ENCODE data around the gene TFB1M. TPM values are rescaled to one million over a fixed set of nuclear protein-coding genes. Genes with fewer than 3 reads are reported as not detected.

TFB1M gene
- total RNA-seq, 1 donor from 2014 or later, result 20.6 TPM

DNA sequence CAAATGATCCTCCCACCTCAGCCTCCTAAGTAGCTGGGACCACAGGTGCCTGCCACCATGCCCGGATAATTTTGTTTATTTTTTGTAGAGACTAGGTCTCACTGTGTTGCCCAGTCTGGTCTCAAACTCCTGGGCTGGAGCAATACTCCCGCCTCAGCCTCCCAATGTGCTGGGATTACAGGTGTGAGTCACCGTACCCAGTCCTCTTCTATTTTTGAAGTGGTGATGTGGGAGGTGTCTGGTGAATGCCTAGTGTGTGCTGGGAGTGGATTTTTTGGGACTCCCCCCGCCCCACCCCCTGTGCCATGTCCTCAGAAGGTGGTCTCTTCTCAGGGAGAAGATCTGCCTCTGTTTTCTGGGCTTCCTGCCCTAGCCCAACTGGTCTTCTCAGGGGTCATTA lies 98.4 kb downstream of the TFB1M start:
- no peak overlapping the region for H3K4me3 ChIP-seq
- H3K9me3 ChIP-seq, result no peaks in the 10 kb centered on the region
- DNase-seq, result no peak
- intact Hi-C loops (cut with DNase I), result no loop called here
- no peak for ATAC-seq
- TF ChIP-seq, protein P1, sequence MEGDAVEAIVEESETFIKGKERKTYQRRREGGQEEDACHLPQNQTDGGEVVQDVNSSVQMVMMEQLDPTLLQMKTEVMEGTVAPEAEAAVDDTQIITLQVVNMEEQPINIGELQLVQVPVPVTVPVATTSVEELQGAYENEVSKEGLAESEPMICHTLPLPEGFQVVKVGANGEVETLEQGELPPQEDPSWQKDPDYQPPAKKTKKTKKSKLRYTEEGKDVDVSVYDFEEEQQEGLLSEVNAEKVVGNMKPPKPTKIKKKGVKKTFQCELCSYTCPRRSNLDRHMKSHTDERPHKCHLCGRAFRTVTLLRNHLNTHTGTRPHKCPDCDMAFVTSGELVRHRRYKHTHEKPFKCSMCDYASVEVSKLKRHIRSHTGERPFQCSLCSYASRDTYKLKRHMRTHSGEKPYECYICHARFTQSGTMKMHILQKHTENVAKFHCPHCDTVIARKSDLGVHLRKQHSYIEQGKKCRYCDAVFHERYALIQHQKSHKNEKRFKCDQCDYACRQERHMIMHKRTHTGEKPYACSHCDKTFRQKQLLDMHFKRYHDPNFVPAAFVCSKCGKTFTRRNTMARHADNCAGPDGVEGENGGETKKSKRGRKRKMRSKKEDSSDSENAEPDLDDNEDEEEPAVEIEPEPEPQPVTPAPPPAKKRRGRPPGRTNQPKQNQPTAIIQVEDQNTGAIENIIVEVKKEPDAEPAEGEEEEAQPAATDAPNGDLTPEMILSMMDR (IDR thresholded peaks at IDR 0.05), result no peak
- no peaks in the 10 kb centered on the region for H3K36me3 ChIP-seq
- no peak overlapping the region for H3K27ac ChIP-seq
- no peaks in the 10 kb centered on the region for H3K27me3 ChIP-seq (ENCODE audit: low read depth)
- H3K4me1 ChIP-seq, result no peaks in the 10 kb centered on the region

DNA sequence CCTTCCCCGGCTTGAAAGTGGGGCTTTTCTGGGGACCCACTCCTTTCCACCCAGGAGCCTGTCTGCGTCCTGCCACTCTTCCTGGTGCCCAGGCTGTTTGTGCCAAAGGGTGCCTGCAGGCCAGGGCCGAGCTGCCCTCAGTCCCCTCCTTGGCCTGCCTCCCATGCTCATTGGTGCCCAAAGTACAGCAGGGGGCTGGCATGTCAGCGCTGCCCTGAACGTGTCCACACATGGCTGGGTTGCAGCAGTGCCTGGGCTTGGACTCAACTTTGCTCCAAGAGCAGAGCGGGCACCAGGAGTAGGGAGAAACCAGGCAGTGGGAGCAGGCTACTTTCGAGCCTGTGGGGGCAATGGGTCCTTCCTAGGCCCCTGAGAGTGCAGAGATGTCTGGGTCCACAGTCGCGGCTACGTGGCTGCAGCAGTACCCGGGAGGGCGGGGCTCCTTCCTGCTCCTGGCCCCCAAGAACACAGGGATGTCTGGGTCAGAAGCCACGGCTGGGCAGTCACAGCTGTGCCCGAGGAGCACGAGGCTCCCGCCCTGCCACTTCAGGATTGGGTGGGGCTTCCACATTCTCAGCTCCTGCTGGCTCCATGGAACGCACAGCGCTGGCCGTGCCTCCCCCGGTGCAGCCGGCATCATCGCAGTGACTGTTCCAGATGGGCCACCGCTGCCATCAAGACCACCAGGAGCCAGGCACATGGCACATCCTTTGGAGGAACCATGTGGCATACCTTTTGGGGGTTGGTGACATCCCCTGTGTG lies 100.5 kb downstream of the TFB1M start:
- H3K9me3 ChIP-seq, result no peaks in the 10 kb centered on the region
- intact Hi-C loops (cut with DNase I), result no loop called here
- no peak for DNase-seq
- no peak overlapping the region for H3K27ac ChIP-seq
- H3K27me3 ChIP-seq (ENCODE audit: low read depth), result no peaks in the 10 kb centered on the region
- H3K4me1 ChIP-seq, result no peaks in the 10 kb centered on the region
- H3K36me3 ChIP-seq, result no peaks in the 10 kb centered on the region
- H3K4me3 ChIP-seq, result no peak overlapping the region
- TF ChIP-seq, protein P1 (IDR thresholded peaks at IDR 0.05), result no peak
- ATAC-seq, result peak; percentile 11 to 15

DNA sequence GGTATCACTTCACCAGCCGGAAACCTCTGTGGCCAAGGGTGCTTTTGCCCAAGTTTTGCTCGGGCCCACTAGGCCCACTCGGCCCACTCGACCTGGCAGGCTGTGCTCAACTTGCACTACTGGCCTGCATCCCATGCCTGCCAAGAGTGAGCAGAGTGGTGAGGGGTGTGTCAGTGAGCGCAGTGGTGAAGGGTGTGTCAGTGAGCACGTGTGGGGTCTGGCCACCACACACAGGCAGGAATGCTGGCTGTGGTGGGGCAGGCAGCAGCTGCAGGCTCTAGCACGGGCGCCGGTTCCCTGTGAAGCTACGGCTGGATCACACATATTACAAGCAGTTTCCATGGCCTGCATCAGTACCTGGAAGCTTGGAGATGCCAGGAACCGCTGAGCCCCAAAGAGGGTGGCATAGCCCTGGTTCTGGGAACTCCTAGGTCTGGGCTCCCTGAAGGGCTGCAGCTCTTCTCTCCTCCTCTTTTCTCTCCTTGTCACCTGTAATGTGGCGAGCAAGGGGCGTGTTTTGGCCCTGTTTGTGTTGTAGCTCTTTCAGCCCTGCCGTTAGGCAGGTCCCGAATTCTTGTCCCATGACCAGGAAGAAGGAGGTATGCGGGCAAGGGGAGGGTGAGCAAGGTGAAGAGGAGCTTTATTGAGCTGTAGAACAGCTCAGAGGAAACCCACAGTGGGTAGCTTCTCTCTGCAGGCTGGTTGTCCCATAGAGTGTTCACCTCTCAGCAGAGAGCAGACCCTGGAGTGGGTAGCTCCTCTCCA lies 101.5 kb downstream of the TFB1M start:
- intact Hi-C loops (cut with DNase I), result no loop called here
- Histone ChIP-seq H3K36me3 (no peaks in the 10 kb centered on the region), H3K27ac (no peak overlapping the region), H3K9me3 (no peaks in the 10 kb centered on the region), H3K4me1 (no peaks in the 10 kb centered on the region), H3K4me3 (no peak overlapping the region), H3K27me3 (ENCODE audit: low read depth) (no peaks in the 10 kb centered on the region)
- DNase-seq (no peak), ATAC-seq (no peak)
- TF ChIP-seq, protein P1 (IDR thresholded peaks at IDR 0.05), result no peak

DNA sequence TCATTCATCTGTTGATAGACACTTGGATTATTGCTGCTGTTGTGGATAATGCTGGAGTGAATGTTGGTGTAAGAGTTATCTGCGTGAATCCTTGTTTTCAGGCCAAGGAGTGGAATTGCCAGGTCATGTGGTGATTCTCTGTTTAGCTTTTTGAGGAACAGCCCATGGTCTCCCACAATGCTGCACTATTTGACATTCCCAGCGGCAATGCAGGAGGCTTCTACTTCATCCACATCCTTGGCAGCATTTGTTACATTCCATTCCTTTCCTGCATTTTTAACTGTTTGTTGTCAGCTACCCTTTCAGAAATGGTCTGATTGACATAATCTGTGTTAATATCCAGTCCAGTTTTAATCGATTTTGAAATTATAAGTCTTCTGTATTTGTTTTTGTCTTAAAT lies 102.2 kb downstream of the TFB1M start:
- ATAC-seq, result no peak

DNA sequence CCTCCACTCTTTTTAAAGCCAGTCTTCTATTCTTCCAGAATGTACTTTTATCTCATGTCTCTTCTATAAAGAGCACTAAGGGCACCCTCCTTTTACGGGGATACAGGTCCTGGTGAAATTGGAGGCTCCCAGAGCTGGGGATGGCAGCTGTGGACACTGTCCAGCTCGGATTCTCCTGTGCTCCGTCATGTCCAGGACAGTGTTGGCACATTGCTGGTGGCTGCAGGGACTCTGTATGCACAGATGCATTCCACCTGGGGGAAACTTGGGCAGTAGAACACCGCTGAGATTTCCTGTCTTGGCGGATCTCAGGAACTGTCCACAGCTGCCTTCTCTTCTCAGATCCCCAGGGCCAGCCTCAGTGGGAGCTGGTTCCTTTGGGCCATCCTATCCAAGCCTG lies 107.1 kb downstream of the TFB1M start:
- ATAC-seq (no peak), DNase-seq (no peak)
- Histone ChIP-seq H3K36me3 (no peaks in the 10 kb centered on the region), H3K4me3 (no peak overlapping the region), H3K4me1 (no peaks in the 10 kb centered on the region), H3K27ac (no peak overlapping the region), H3K9me3 (no peaks in the 10 kb centered on the region), H3K27me3 (ENCODE audit: low read depth) (no peaks in the 10 kb centered on the region)
- TF ChIP-seq, protein P1 (IDR thresholded peaks at IDR 0.05), result no peak
- intact Hi-C loops (cut with DNase I), result no loop called here

More for the DNA sequence above, 102.2 kb downstream of the TFB1M start:
- Histone ChIP-seq H3K9me3 (no peaks in the 10 kb centered on the region), H3K4me3 (no peak overlapping the region), H3K27me3 (ENCODE audit: low read depth) (no peaks in the 10 kb centered on the region), H3K27ac (no peak overlapping the region), H3K36me3 (no peaks in the 10 kb centered on the region), H3K4me1 (no peaks in the 10 kb centered on the region)
- TF ChIP-seq, protein P1 (IDR thresholded peaks at IDR 0.05), result no peak
- intact Hi-C loops (cut with DNase I), result no loop called here
- DNase-seq, result no peak

Other genes with a start within 250 kb of the TFB1M start
- not detected for gene CLDN20, start 50.5 kb downstream of the TFB1M start, total RNA-seq
- gene NOX3, start 141.4 kb upstream of the TFB1M start, total RNA-seq, result not detected